Loucy (cell line): ENCODE data around the gene ARL2BP.

Experiments used
- H2AFZ ChIP-seq: fragments of 200-600 bp; sonication (generic); 2 replicates; pipeline ENCODE4 v1.6.0; 2016; ENCODE audit warnings: antibody characterized with exemption, mild to moderate bottlenecking, low read length, moderate library complexity
- H3F3A ChIP-seq: fragments of 200-600 bp; 2 replicates; pipeline ENCODE4 v1.6.0; 2016; ENCODE audit warnings: antibody characterized with exemption, low read depth, mild to moderate bottlenecking
- H3K27me3 ChIP-seq: fragments of 200-600 bp; sonication (generic); 2 replicates; pipeline ENCODE4 v1.6.1; 2014; ENCODE audit warnings: low read length, mild to moderate bottlenecking; ENCODE audit not compliant: insufficient read depth, poor library complexity, severe bottlenecking
- H3K36me3 ChIP-seq: fragments of 200-600 bp; sonication (generic); 2 replicates; pipeline ENCODE4 v1.6.1; 2016; ENCODE audit warnings: low read length; ENCODE audit not compliant: insufficient read depth
- H3K4me1 ChIP-seq: fragments of 200-600 bp; sonication (generic); 2 replicates; pipeline ENCODE4 v1.5.1; 2014; ENCODE audit warnings: low read length, mild to moderate bottlenecking; ENCODE audit not compliant: insufficient read depth, poor library complexity, severe bottlenecking
- H3K4me2 ChIP-seq: fragments of 200-600 bp; sonication (generic); 2 replicates; pipeline ENCODE4 v1.6.0; 2014; ENCODE audit warnings: antibody characterized with exemption, low read length, low read depth, mild to moderate bottlenecking; ENCODE audit not compliant: poor library complexity, severe bottlenecking
- H3K4me3 ChIP-seq: fragments of 200-600 bp; sonication (generic); 2 replicates; pipeline ENCODE4 v1.5.1; 2014; ENCODE audit warnings: low read length, mild to moderate bottlenecking, mixed read lengths; ENCODE audit not compliant: poor library complexity, severe bottlenecking
- H3K79me2 ChIP-seq: fragments of 200-600 bp; sonication (generic); 2 replicates; pipeline ENCODE4 v1.6.1; 2014; ENCODE audit warnings: low read length; ENCODE audit not compliant: insufficient read depth
- H3K9ac ChIP-seq: fragments of 200-600 bp; sonication (generic); 2 replicates; pipeline ENCODE4 v1.6.0; 2014; ENCODE audit warnings: mild to moderate bottlenecking, low read depth, low read length, moderate library complexity; ENCODE audit not compliant: poor library complexity, severe bottlenecking
- H3K9me2 ChIP-seq: fragments of 200-600 bp; sonication (generic); replicated peaks from 2 replicates; pipeline ENCODE4 v1.6.1; 2016; ENCODE audit warnings: low read depth, low read length, mixed read lengths
- H3K9me3 ChIP-seq: fragments of 200-600 bp; sonication (generic); 2 replicates; pipeline ENCODE4 v1.6.1; 2014; ENCODE audit warnings: mild to moderate bottlenecking, antibody characterized with exemption, low read length, low read depth; ENCODE audit not compliant: insufficient read depth
- H4K20me1 ChIP-seq: fragments of 200-600 bp; sonication (generic); 2 replicates; pipeline ENCODE4 v1.6.0; 2014; ENCODE audit warnings: antibody characterized with exemption, low read length, mild to moderate bottlenecking; ENCODE audit not compliant: insufficient read depth, poor library complexity, severe bottlenecking
- CTCF ChIP-seq: fragments of 200-600 bp; sonication (generic); conservative IDR thresholded peaks from 2 replicates; pipeline ENCODE4 v1.5.1; 2014; ENCODE audit warnings: mild to moderate bottlenecking, antibody characterized with exemption, low read length
- EZH2phosphoT487 ChIP-seq: fragments of 200-600 bp; IDR thresholded peaks from 2 replicates; pipeline ENCODE4 v1.6.1; 2018; ENCODE audit warnings: antibody characterized with exemption, mild to moderate bottlenecking, moderate library complexity, borderline replicate concordance

ARL2BP gene

GRCh38 chr16:57285379-57285778, 40.3 kb downstream of the ARL2BP start:
- H3K9me2 ChIP-seq = no peaks in the 10 kb centered on the region
- peaks cover 5% of the 10 kb centered on the region for H3K27me3 ChIP-seq
- H3K79me2 ChIP-seq = no peaks in the 10 kb centered on the region
- H3F3A ChIP-seq = no peaks in the 10 kb centered on the region
- H3K4me2 ChIP-seq = no peak overlapping the region
- no peak overlapping the region for H2AFZ ChIP-seq
- no peak overlapping the region for H3K9ac ChIP-seq
- no peaks in the 10 kb centered on the region for H3K9me3 ChIP-seq
- H4K20me1 ChIP-seq = no peaks in the 10 kb centered on the region
- H3K4me1 ChIP-seq = no peaks in the 10 kb centered on the region
- H3K4me3 ChIP-seq = no peak overlapping the region
- no peak for TF ChIP-seq CTCF
- no peak for TF ChIP-seq EZH2phosphoT487
- H3K36me3 ChIP-seq = no peaks in the 10 kb centered on the region

- no peak overlapping the region for H3K4me2 ChIP-seq
- H3K4me3 ChIP-seq = no peak overlapping the region
- no peaks in the 10 kb centered on the region for H3K9me2 ChIP-seq
- H3K4me1 ChIP-seq = no peaks in the 10 kb centered on the region
- H3K9ac ChIP-seq = no peak overlapping the region
- no peaks in the 10 kb centered on the region for H3K27me3 ChIP-seq
- no peaks in the 10 kb centered on the region for H4K20me1 ChIP-seq
- no peaks in the 10 kb centered on the region for H3K36me3 ChIP-seq
- no peak for TF ChIP-seq EZH2phosphoT487
- no peak for TF ChIP-seq CTCF
- no peak overlapping the region for H2AFZ ChIP-seq
- H3F3A ChIP-seq = no peaks in the 10 kb centered on the region
- no peaks in the 10 kb centered on the region for H3K9me3 ChIP-seq
- H3K79me2 ChIP-seq = no peaks in the 10 kb centered on the region
Measured at GRCh38 chr16:57289391-57290257, 44.6 kb downstream of the ARL2BP start.

GRCh38 chr16:57297856-57298255, 52.8 kb downstream of the ARL2BP start:
- no peak for TF ChIP-seq CTCF
- TF ChIP-seq EZH2phosphoT487 = no peak
- Histone ChIP-seq H3K27me3 (no peaks in the 10 kb centered on the region), H3F3A (peaks cover 12% of the 10 kb centered on the region), H3K4me3 (no peak overlapping the region), H4K20me1 (no peaks in the 10 kb centered on the region), H2AFZ (no peak overlapping the region), H3K79me2 (no peaks in the 10 kb centered on the region), H3K9ac (no peak overlapping the region), H3K36me3 (no peaks in the 10 kb centered on the region), H3K4me1 (peaks cover 12% of the 10 kb centered on the region), H3K9me2 (no peaks in the 10 kb centered on the region), H3K9me3 (no peaks in the 10 kb centered on the region), H3K4me2 (no peak overlapping the region)
